Activated CD4-positive, alpha-beta T cell treated with anti-CD3 and anti-CD28 coated beads for 48 hours (primary cell): ENCODE measurements around the gene GATA2.

ENCODE experiments used
- DNase-seq: peaks from one replicate; pipeline ENCODE4 v3.0.0-alpha.2; 2020

Gene GATA2

DNA sequence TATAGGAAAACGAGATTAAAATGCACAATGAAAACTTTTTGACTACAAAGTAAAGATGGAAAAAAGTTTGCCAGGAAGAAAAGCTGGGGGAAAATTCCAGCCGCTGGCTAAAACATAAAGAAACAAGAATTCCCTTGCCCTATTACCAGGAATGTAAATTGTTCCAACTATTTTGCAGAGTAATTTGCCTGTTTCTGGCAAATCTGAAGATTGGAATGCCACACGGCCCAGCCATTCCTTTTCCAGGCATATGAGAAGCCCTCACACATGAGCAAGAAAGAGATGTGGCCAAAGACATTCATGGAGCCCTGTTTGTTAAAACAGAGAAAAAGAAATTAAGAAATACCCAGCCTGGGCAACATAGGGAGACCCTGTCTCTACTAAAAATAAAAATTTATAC lies 8.4 kb upstream of the GATA2 start:
- no peak for DNase-seq

DNA sequence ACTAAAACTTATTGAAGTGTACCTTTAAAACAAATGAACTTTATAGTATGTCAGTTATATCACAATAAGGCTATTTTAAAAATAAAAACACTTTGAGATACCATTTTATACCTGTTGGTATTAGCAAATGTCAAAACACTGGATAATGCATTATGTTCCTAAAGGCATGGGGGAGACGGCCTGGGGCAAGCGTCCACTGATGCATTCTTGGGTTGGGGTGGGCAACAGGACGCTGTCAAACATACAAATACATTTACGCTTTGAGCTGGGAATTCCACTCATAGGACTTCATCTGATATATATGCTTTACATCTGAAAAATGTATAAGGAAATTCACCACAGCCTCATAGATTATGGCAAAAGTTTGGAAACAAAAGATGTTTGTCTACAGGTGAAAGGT lies 7.6 kb upstream of the GATA2 start:
- no peak for DNase-seq

DNA sequence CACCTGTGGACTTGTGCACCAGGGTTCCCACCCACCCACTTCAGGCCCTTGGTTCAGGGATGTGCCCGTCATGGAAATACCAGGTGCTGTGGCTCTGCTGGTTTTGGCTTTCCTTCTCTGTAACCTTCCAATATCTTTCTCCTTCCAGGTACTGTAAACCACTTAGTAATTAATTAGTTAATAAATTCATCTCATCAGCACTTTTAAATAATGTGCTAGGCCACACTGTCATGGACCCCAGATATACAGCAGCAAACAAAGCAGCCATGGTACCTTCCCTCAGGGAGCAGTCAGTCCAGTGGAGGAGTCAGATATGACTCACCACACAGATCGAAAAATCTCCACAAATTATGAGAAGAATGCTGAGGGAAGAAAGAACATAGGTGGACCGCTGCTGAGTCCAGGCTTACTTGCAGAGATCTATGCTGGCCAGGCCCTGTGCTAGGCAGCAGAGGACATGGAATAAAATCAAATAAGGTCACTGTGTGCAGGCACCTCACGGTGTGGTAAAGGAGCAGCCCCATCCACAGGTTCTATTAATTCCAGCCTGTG lies 6.8 kb upstream of the GATA2 start:
- DNase-seq, result no peak

DNA sequence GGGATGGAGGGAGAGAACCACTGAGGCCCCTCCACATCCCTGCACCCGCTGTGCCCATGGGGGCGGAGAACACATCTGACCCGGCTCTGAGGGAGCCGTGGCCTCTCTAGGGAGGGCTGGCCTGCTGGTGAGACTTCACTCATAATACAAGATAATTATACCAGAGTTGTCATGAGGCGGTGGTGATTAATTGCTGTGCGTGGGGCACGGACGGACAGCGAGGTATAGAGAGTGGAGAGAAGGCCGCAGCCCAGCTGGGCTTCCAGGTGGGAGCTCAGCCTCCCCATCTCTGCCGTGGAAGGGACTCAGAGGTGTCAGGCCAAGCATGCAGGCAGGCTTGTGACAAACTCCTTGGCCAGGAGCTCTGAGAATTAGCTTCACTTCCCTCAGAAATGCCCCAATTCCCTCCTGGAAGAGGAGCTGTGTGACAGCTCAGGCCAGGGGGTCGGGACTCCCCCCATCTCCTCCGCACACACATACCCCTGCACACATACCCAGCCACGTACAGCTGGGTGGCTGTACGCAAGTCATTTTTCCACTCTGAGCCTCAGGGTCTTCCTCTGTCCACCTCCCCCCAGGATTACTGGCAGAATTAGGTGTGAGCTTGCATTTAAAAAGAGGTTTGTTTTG lies 6.0 kb upstream of the GATA2 start:
- no peak for DNase-seq

DNA sequence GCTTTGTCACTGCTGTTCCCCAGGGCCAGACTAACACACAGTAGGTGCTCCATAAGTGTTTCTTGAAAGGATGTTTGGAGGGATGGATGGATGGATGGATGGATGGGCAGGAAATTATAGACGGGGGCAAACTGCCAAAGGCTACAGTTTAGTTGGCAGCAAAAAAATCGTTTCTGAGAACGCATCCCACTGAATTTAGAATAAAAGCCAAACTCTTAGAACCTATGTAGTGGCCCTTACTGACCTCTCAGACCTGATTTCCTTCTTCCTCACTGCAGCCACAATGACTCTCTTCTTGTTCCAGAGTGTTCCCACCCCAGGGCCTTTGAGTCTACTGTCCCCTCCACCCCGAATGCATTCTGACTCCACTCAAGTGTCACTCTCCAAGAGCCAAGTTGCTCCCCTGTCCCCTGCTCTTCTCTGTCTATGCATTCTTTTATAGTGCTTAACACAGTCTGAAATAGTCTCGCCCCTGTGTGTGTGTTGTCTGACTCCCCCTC lies 5.2 kb upstream of the GATA2 start:
- no peak for DNase-seq

DNA sequence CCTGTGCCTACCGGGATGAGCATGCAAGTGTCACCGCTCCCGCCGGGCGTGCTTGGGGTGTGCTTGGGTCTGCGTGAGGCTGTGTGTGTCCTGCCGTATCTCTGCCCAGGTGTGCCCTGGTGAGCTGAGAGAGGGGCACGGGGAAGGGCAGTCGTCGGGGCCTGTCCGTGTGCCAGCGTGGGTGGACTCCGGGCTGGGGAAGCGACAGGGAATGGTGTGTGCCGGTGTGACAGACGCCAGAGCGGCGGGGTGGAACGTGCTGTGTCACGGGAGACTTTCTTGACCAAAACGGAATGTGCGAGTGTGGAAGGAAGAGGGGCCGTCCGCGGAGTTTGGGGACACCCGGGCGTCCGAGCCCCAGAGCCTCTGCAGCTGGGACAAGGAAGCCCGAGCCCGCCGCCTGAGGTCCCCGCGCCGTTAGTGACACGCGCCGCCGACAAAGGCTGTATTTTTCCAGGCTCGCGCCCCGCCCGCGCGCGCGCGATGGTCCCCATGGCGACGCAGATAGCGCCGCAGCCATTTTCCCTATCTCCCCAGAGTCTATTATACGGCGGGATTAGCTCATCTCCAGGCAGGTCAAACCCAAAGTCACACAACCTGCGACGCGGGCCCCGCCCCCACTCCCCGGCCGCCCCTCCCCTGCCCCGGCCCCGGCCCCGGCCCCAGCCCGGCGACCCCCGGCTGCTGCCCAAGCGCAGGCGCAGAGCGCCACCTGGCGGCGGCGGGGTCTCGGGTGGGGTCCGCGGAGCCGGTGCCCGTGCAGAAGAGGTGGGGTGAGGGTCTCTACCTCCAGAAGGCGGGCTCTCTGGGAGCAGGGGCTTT lies 4.5 kb upstream of the GATA2 start:
- peak; percentile 79 for DNase-seq

DNA sequence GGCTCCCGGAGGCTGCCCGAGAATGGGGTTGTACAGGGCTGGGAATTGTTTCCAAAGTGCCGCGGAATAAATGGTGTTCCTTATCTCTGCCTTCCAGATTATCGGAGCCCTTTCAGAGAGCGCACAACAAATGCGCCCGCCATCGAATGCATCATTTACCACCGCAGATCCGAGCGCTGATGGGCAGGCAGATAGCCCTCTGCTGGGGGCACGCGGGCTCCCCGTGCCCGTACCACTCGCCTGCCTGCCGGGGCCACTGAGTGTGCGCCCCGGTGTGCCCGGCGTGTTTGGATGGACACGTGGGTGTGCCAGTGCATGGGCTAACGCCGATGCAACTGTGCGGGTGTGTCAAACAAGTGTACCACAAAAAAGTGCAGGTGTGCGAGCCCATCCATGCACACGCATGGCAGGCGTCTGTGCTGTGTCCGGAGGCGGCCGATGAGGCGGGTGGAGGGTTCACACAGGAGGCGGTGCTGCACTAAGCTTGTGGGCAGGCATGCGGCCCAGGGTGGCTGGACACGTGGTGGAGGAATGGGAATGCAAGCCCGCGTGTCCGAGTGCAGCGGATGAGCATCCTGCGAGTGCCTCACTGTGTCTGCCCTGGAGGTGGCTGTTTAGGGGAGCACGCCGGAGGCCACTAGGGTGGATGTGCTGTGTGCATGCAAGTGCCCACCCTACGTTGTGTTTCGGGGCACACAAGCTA lies 3.8 kb upstream of the GATA2 start:
- no peak for DNase-seq

DNA sequence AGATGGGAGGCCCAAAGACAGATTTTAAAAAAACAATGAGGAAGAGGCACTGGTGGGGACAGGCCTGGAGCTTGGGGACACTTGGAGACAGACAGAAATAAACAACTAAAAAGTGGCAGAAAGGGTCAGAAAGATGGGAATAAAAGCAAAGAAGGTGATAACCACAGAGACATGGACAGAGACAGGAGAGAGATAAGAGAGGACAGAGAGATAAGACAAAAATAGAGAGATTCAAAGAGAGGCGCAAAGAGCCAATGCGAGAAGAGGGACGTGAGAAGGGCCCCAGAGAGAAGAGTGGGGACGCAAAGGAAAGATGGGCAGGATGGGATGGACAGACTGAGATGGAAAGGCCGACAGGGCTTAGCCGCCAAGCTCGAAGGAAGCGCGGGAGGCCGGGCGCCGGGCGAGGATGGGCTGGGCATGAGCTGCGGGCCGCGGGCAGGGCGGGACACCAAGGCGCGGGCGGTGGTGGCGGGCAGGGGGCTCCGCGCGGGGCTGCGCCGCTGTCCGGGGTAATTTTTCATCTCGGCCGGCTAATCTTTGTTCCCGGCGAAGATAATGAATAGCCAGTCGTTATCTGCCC lies 3.1 kb upstream of the GATA2 start:
- DNase-seq, result no peak

DNA sequence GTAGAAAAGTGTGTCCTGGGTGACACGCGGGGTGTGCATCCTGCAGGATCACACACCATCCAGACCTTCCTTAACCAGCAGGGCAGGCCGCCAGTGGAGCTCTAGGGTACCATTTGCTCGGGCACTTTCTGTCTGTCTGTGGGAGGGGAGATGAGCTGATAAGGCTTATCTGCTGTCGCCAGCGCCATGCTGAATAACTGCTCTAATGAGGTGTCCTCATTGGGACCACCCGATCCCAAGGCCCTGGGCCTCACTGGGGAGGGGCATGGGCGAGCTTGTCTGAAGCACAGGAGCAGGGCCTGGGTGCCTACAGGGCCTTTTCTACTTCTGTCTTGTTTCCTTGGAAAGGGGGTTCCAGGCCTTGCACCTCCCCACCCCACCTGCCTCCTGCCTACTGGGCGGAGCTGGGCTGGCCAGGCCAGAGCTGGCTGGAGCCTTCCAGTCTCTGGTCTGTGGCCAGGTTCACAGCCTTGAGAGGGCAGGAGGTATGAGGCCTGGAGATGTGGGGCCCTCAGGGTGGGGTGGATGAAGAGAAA lies 2.5 kb upstream of the GATA2 start:
- no peak for DNase-seq

DNA sequence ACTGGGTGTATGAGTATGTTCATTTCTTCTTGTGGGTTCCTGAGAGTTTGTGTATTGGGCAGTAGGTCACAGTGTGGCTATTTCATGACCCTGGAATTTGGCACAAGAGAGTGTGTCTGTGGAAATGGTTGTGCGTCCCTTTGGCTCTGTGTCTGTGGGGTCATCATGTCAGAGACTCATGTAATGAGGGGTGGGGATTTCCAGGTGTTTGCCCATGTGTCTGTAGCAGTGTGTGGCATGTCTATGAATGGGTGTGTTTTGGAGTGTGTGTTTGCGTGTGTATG lies 1.3 kb upstream of the GATA2 start:
- DNase-seq, result no peak

DNA sequence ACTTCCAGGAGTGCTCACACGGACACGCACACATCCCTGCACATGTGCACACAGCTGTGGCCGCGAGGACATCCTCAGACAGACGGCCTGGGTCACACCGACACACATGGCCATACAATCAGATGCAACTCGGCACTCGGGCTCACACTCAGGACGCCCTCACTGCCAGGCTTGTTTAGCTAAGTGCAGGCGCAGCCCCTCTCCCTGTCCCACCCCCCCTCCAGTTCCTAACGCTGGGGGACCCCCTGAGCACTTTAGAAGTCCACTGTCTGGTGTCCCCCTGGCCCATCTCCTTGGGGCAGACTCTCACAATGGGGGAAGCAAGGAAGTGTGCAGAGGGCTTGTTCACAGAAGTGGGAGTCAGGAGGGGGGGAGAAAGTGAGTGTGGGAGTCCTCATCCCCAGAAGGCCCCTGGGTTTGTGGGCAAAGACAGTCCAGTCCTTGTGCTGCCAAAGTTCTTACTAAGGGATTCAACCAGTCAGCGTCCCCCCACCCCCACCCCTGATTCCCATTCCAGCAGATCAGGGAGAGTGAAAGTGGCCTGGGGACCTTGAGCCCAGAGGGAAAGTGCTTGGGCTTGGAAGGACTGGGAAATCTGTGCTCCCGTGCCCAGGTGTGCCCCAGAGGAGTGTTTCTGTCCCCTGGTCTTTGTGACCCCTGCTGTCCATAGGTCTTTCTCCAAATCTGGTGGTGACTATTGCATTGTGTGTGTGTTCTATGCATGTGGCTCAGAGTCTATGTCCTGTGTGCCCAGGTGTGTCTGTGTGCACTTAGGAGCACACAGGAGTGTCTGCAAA lies 767 bp upstream of the GATA2 start:
- no peak for DNase-seq

DNA sequence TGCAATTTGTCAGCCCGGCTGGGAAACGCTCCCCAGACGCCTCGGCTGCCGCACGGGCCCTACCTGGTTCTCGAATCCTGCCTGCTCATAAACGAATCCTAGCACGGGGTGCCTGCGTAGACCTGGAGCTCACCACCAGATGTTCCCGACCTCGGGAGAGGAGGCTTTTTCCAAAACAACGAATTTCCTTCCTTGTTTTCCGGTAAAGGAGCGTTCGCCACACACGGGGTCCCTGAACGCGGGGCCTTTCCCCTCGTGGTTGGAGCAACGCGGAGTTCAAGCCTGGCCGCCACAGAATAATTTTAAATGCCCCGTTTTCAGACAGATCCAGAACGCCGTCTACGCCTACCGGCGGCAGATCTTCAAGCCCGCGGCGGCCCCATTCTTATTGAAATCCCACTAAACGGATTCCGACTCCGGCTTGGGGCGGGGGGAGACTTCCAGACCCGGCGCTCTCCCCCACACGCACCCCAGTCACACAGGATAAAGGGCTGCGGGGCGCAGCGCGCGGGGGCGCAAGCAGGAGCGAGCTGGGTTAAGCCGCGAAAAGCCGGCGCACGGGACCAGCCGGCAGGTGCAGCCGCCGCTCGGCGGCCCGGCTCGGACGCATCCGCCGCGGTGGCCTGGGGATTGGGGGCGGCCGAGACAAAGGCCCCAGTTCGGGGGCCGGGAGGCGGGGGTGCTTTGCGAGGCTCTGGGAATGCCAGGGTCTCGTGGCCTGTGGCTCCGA lies 895 bp downstream of the GATA2 start:
- peak; percentile 35 for DNase-seq

DNA sequence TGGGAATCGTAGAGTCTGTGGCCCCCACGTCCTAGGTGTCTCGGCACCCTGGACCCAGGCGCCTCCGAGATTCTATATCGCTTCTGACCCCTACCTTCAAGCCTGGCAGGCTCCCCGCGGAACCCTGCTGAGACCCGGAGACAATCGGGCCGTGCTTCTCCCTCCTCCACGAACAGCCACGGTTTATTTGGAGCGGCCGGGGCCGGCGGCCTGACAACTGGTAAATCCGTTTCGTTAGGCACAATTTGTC lies 1.4 kb downstream of the GATA2 start:
- no peak for DNase-seq

DNA sequence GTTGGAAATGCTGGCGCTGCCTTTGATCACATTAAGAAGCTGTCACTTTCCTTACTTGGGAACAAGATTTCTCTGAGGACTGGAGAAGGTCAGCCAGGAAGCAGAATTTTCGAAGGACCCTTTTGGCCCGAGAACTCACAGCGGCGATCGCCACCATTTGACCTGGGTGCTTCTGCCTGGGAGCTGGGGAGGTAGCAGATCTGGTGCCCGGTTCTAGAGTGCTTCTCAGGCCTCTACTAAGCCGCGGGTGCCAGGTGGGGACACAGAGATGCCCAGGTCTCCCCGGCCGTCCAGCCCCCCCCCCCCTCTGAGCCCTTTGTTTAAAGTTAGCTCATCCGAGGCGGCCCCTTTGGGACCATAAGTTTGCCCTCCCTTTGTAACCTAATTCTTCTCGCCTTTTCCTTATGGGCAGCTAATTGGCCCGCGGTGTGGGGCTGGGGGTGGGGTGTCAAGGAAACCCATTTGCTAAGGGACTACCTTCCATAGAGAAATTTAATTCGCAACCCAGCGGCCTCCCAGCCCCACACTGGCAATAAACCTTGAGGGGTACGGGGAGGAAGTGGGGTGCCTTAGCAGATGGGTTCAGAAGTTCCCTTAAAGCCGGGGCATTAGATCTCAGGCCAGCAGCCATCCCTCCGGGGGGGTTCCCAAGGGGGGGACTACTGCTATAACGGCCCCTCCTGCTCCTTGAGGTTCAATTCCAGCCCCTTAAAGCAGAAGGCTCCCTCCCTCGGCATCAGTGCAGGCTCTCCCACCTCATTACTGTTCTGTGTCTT lies 1.9 kb downstream of the GATA2 start:
- DNase-seq, result no peak

DNA sequence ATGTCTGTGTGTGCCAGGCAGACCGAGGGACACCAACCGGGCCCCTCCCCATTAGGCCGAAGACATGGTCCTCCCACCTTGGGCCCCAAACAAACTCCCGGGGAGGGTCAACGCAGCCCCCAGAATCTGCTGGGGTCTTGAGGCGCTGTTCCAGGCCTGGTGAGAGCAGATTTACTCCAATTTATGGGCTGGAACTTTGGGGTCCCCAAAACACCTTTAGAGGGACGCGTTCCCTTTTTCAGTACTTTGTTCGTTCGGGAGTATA lies 2.4 kb downstream of the GATA2 start:
- no peak for DNase-seq

DNA sequence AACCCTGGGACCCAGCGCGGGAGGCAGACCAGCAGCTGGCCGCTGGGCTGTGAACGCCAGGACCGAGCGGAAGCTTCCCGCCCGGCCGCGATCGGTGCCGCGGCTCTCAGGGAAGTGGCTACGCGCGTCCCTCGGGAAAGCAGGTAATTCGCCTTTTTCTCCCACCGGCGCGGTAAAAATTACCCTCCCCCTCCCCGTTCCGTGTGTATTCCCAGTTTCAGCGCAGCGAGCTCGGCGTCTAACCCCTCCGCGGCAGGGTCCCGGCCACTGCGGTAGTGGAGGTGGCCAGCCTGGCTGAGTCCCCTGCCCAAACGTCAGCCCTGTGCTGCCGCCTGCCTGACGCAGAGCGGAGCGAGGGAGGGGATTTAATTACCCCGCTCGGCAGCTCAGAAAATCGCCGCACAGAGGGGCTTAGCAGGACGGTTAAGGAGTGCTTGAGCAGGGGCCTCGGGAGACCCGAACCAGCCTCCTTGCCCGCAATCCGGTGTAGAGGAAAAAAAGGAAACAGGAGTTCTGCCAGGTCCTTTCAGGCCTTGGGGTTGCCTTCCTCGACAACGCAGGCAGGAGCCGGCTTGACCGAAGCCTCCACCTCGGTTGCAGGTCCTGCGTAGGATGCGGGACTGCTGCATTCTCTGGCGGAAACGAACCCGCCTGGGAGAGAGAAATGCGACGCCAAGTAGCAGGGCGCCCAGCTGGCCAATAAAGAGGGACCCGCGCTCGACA lies 2.9 kb downstream of the GATA2 start:
- peak; percentile 26 for DNase-seq

DNA sequence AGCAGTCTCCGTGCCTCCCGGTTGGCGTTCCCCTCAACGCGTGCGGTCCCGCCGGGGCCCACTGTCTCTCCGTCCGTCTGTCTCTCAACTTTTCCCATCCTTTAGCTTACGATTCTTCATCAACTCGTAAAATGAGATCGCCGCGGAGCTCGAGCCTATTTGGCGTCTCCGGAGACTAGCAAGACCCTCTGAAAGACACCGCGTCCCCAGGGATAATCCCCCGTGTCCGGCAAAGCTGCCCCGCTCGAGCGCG lies 3.4 kb downstream of the GATA2 start:
- no peak for DNase-seq

DNA sequence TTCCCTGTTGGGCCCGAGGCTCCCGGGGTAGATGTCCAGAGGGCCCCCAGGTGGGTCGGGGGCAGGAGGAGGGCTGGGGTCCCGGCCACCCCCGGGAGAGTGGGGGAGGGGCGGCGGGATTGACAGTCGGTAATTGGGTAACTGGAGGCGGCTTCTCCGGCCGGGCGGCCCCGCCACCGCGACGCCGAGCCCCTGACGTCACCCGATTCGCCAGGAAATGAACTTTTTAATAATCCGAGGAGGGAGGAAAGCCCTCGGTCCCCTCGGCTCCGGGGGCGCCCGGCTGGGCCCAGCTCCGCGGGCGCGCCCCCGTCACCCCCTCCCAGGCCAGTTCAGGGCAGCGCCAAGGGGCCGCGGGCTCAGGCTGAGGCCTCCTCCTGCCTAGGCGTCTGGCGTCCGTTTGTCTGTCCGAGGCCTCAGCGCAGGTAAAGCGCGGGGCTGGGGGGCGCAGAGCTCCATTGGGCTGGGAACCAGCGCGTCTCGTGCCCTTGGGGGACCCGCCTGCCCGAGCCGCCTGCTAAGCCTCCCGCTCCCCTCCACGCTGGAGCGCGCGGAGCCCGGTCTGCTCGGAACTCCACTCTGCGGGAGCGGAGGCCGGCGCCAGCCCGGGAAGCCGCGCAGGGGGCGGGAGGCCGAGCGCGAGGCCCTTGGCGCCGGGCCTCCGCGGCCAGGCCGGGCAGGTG lies 3.9 kb downstream of the GATA2 start:
- peak; percentile 44 for DNase-seq

DNA sequence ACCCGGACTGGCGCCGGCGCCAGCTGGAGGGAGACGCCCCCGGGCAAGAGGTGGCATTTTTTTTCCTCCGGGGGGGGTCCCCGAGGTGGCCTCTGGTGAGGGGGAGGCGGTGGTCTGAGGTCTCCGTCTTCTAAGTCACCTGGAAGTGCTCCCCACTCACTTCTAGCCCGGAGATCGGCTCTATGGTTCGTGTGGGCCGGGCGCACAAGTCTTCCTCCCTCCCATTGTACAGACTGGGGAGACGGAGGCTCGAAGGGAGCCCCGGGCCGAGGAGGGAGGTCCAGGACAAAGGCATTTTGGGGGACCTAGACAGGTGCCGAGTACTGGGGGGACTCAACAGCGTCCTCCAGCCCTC lies 4.4 kb downstream of the GATA2 start:
- DNase-seq, result no peak

DNA sequence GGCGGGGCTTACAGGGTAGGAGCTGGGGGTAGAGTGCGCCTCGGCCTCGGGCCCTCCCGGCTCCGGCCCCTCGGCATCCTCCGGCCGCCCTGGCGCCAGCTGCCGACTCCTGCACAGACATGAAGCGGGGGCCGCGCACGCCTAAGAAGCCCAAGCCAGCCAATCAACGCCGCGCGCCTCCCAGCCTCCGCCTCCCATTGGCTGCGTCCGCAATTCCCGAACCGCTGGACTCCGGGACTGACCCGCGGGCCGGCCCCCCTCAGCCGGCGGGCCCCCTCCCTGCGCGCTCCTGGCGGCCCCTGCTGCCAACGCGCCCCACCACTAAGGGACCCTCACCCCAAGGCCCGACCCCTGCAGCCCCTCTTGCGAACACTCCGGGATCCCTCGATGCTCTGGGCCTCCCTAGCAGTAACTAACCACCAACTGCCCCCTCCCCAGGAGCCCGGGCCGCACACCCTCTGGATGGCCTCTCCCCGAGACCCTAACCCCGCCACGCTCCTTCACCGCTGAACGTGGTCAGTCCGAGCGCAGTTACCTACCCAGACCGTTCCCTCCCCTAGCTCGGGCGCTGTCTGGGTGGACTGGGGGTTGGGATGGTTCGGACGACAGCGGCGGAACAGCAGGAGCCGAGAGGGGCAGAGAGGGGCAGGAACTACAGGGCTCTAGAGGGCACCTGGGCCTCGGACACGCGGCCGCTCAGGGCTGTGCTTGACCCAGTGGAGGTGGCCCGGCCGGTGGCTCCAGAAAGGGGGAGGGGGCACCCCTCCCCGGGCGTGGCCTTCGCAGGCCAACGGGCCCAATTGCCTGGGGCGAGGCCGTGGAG lies 5.0 kb downstream of the GATA2 start:
- peak; percentile 60 for DNase-seq
